ENCODE measurements around the gene MID1IP1. TPM values are rescaled to one million over a fixed set of nuclear protein-coding genes. Genes with fewer than 3 reads are reported as not detected.

MID1IP1 gene
- total RNA-seq, 1 donor from 2014 or later = 76.1 TPM

DNA sequence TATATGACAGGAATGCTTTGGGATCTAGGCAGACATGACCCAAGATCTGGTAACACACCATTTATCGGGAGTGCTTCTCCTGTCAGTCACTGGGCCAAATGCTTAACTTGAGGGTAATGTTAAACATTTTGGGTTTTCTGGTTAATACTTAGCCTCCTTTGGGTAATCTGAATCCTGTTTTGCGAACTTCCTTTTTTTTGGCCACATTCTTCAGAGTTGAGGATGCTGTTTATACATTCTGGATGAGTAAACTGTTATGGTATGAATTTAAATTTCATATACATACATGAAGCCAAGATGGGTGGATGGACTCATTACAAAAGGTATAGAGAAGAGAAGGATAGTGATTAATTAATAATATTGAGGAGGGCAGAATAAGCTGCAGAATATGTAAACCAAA lies 36.1 kb downstream of the MID1IP1 start:
- no peaks in the 10 kb centered on the region for H3K27me3 ChIP-seq
- H3K4me3 ChIP-seq = no peak overlapping the region
- no peak for DNase-seq (ENCODE audit: low spot score in 2 of 2)
- TF ChIP-seq, protein P1, sequence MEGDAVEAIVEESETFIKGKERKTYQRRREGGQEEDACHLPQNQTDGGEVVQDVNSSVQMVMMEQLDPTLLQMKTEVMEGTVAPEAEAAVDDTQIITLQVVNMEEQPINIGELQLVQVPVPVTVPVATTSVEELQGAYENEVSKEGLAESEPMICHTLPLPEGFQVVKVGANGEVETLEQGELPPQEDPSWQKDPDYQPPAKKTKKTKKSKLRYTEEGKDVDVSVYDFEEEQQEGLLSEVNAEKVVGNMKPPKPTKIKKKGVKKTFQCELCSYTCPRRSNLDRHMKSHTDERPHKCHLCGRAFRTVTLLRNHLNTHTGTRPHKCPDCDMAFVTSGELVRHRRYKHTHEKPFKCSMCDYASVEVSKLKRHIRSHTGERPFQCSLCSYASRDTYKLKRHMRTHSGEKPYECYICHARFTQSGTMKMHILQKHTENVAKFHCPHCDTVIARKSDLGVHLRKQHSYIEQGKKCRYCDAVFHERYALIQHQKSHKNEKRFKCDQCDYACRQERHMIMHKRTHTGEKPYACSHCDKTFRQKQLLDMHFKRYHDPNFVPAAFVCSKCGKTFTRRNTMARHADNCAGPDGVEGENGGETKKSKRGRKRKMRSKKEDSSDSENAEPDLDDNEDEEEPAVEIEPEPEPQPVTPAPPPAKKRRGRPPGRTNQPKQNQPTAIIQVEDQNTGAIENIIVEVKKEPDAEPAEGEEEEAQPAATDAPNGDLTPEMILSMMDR (IDR thresholded peaks at IDR 0.05) = no peak
- H3K4me1 ChIP-seq = no peaks in the 10 kb centered on the region
- intact Hi-C loops (cut with DNase I) = no loop called here
- no peak overlapping the region for H3K27ac ChIP-seq
- no peaks in the 10 kb centered on the region for H3K9me3 ChIP-seq
- H3K36me3 ChIP-seq = no peaks in the 10 kb centered on the region

DNA sequence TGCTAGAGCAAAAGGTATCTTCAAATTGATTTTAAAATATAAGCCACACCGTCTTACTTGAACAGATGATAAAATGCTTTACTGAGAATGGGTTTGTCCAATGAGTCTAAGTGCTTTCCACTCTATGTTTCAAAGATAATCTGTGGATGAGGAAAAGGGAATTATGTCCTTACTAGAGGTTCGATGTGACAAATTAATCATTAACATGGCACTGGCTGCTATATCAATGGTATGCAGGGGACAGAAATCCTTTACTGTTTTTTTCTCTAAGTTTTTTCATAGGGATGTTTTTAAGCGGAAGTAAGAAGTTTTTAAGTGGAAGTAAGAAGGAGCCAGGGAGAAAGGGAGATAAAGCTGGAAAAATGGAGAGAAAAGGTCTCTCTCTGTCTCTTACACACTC lies 38.0 kb downstream of the MID1IP1 start:
- H3K36me3 ChIP-seq = no peaks in the 10 kb centered on the region
- DNase-seq (ENCODE audit: low spot score in 2 of 2) = no peak
- H3K27me3 ChIP-seq = no peaks in the 10 kb centered on the region
- TF ChIP-seq, protein P1 (IDR thresholded peaks at IDR 0.05) = no peak
- H3K4me3 ChIP-seq = no peak overlapping the region
- H3K27ac ChIP-seq = no peak overlapping the region
- intact Hi-C loops (cut with DNase I) = no loop called here
- no peaks in the 10 kb centered on the region for H3K4me1 ChIP-seq
- no peaks in the 10 kb centered on the region for H3K9me3 ChIP-seq

DNA sequence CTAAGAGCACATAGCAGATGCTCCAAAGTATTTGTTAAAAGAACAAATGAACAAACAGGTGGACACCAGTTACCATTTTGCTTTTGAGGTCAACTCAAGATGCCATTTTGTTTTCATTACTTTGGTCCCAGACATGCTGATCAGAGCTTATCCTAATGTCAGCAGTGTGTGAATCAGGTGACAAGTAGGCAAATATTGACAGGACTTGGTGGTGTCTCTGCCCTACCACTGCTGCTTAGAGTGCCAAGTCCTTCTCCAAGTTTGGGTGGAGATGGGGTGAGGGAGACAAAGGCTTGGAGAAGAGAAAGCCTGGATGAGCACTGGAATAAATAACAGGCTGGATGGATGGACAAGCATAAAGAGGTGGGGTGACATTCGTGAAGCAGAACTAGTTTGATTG lies 38.7 kb downstream of the MID1IP1 start:
- H3K27me3 ChIP-seq = no peaks in the 10 kb centered on the region
- H3K27ac ChIP-seq = no peak overlapping the region
- TF ChIP-seq, protein P1 (IDR thresholded peaks at IDR 0.05) = no peak
- no peaks in the 10 kb centered on the region for H3K36me3 ChIP-seq
- H3K4me1 ChIP-seq = no peaks in the 10 kb centered on the region
- H3K4me3 ChIP-seq = no peak overlapping the region
- intact Hi-C loops (cut with DNase I) = loop anchor here (5.0 kb wide), 1 partner anchor 302 kb away; no protein-coding TSS in a partner anchor
- H3K9me3 ChIP-seq = no peaks in the 10 kb centered on the region
- DNase-seq (ENCODE audit: low spot score in 2 of 2) = no peak

DNA sequence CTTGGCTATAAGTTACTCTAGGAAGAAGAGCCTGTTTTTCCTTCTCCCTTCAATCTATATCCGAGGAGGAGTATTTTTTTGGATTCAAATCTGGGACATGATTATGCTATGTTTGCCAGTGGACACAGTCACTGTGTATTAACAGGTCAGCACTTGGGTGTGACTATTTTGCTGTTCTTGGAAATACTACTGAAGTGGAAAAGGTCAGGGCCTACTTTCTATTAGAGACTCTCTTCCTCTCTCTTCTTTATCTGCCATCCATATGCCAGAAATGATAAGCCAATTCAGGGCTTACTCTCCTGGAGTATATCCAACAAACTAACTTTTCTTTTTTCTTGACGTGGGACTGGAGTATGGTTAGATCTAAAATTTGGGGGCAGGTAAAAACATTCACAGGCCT lies 40.5 kb downstream of the MID1IP1 start:
- intact Hi-C loops (cut with DNase I) = loop anchor here (5.0 kb wide), 1 partner anchor 301 kb away; no protein-coding TSS in a partner anchor
- H3K4me1 ChIP-seq = no peaks in the 10 kb centered on the region
- no peaks in the 10 kb centered on the region for H3K9me3 ChIP-seq
- no peaks in the 10 kb centered on the region for H3K27me3 ChIP-seq
- no peak overlapping the region for H3K27ac ChIP-seq
- H3K4me3 ChIP-seq = no peak overlapping the region
- TF ChIP-seq, protein P1 (IDR thresholded peaks at IDR 0.05) = no peak
- H3K36me3 ChIP-seq = no peaks in the 10 kb centered on the region
- DNase-seq (ENCODE audit: low spot score in 2 of 2) = no peak

DNA sequence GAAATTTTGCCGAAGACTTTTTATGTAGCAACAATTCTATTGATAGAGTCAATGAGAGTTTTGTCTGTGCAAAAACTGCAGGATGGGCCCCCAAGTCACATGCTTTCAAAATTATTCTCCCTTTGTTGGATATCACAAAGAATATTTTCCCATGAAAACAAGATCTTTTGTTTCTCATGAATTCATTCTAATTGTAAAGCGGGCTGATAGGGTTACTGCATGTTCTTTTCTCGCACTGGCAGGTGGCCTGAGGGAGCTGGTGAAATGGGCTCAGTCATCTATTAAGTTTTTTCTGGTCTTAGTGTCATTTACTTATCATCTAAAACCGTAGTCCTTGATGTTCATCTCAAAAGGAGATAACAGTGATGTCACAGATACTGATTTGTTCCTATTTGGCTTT lies 44.2 kb downstream of the MID1IP1 start:
- no peaks in the 10 kb centered on the region for H3K27me3 ChIP-seq
- no peaks in the 10 kb centered on the region for H3K4me1 ChIP-seq
- no peak overlapping the region for H3K27ac ChIP-seq
- H3K9me3 ChIP-seq = no peaks in the 10 kb centered on the region
- no peak for DNase-seq (ENCODE audit: low spot score in 2 of 2)
- no peak overlapping the region for H3K4me3 ChIP-seq
- intact Hi-C loops (cut with DNase I) = no loop called here
- H3K36me3 ChIP-seq = no peaks in the 10 kb centered on the region
- TF ChIP-seq, protein P1 (IDR thresholded peaks at IDR 0.05) = no peak

Measured in ascending aorta (tissue), 2 donors.